ENCODE results near the gene HKDC1. TPM values are rescaled to one million over a fixed set of nuclear protein-coding genes. Genes with fewer than 3 reads are reported as not detected.

Gene HKDC1
- total and polyA plus RNA-seq, 11 donors: 0.11 to 0.19 (median 0.14) TPM; not detected in 8

- H3K27me3 ChIP-seq: no peaks in the 10 kb centered on the region
- ATAC-seq (no peak), DNase-seq (no peak)
- no peak overlapping the region for H3K27ac ChIP-seq
- H3K4me3 ChIP-seq: no peak overlapping the region
- 93 to 98% (median 95%) methylated on average over 1 of the region's 1 CpG for WGBS, 4 donors
- no peaks in the 10 kb centered on the region for H3K36me3 ChIP-seq
- TF ChIP-seq POLR2A (IDR thresholded peaks at IDR 0.05): no peak
- no peak for TF ChIP-seq CTCF (IDR thresholded peaks at IDR 0.05)
- intact Hi-C loops (cut with DNase I): no loop called here
- peaks cover 0 to 11% (median 0%) of the 10 kb centered on the region in 12 donors for H3K9me3 ChIP-seq
- peaks cover 0 to 19% (median 7%) of the 10 kb centered on the region in 12 donors for H3K4me1 ChIP-seq
Measured at GRCh38 chr10:69275444-69275843, 55.3 kb downstream of the HKDC1 start.

GRCh38 chr10:69276503-69276902 lies 56.4 kb downstream of the HKDC1 start:
- peaks cover 0 to 19% (median 7%) of the 10 kb centered on the region in 12 donors for H3K4me1 ChIP-seq
- H3K27me3 ChIP-seq: no peaks in the 10 kb centered on the region
- H3K36me3 ChIP-seq: no peaks in the 10 kb centered on the region
- H3K4me3 ChIP-seq: no peak overlapping the region
- ATAC-seq (no peak), DNase-seq (no peak)
- H3K9me3 ChIP-seq: peaks cover 0 to 11% (median 0%) of the 10 kb centered on the region in 12 donors
- no peak overlapping the region for H3K27ac ChIP-seq
- 85 to 97% (median 94%) methylated on average over 6 of the region's 6 CpGs for WGBS, 4 donors
- TF ChIP-seq POLR2A (IDR thresholded peaks at IDR 0.05): no peak
- intact Hi-C loops (cut with DNase I): no loop called here

GRCh38 chr10:69278446-69278963 lies 58.4 kb downstream of the HKDC1 start, which contains the start of gene HK1:
HK1 (plus strand) TSS chr10:69278496.
- Histone ChIP-seq H3K9me3 (no peaks in the 10 kb centered on the region), H3K36me3 (no peaks in the 10 kb centered on the region), H3K4me1 (peaks cover 0 to 26% (median 10%) of the 10 kb centered on the region in 12 donors), H3K4me3 (no peak within 1 kb of the TSS), H3K27ac (peak within 1 kb of the TSS in 6 of 12 donors; percentile 1 to 66 (median 16)), H3K27me3 (no peaks in the 10 kb centered on the region)
- TF ChIP-seq POLR2A (IDR thresholded peaks at IDR 0.05): no peak
- TF ChIP-seq CTCF (IDR thresholded peaks at IDR 0.05): no peak
- intact Hi-C loops (cut with DNase I): no loop called here
- ATAC-seq: peak in 3 of 4 donors; percentile 14 to 63 (median 24)
- 24 to 34% (median 26%) methylated on average over 11 of the region's 11 CpGs for WGBS, 4 donors
- peak in 3 of 5 donors; percentile 25 to 35 (median 27) for DNase-seq

- H3K36me3 ChIP-seq: no peaks in the 10 kb centered on the region
- H3K27ac ChIP-seq: peak overlapping the region in 3 of 12 donors; percentile 1 to 66 (median 34)
- no peak overlapping the region for H3K4me3 ChIP-seq
- H3K9me3 ChIP-seq: no peaks in the 10 kb centered on the region
- peaks cover 0 to 26% (median 10%) of the 10 kb centered on the region in 12 donors for H3K4me1 ChIP-seq
- no peak for TF ChIP-seq CTCF (IDR thresholded peaks at IDR 0.05)
- TF ChIP-seq POLR2A (IDR thresholded peaks at IDR 0.05): no peak
- 83 to 94% (median 88%) methylated on average over 2 of the region's 2 CpGs for WGBS, 4 donors
- intact Hi-C loops (cut with DNase I): no loop called here
- peak in 1 of 4 donors; percentile 46 for ATAC-seq
- H3K27me3 ChIP-seq: no peaks in the 10 kb centered on the region
- DNase-seq: no peak
Measured at GRCh38 chr10:69279110-69279509, 59.0 kb downstream of the HKDC1 start.

Data from heart left ventricle (tissue), 16 donors.